Stomach (tissue), 4 donors: ENCODE measurements around the gene TRAF6.

ENCODE experiments used
- POLR2A ChIP-seq, 4 donors: fragments of 450-650 bp; IDR thresholded peaks; one replicate each; pipeline ENCODE4 v1.6.1; 2016; ENCODE audit warnings: antibody characterized with exemption in 4 of 4, control low read depth in 2 of 4, mild to moderate bottlenecking in 1 of 4, moderate library complexity in 1 of 4
- TF ChIP-seq, protein P1 (sequence below), 7 experiments: fragments of 450-650 bp in 4 of 7; fragments of 200-600 bp in 3 of 7; sonication (generic) in 3 of 7; IDR thresholded peaks; one replicate each; pipeline ENCODE4 v1.5.1; 2016 to 2019; ENCODE audit warnings: antibody characterized with exemption in 7 of 7, control low read depth in 2 of 7, mild to moderate bottlenecking in 1 of 7

DNA sequence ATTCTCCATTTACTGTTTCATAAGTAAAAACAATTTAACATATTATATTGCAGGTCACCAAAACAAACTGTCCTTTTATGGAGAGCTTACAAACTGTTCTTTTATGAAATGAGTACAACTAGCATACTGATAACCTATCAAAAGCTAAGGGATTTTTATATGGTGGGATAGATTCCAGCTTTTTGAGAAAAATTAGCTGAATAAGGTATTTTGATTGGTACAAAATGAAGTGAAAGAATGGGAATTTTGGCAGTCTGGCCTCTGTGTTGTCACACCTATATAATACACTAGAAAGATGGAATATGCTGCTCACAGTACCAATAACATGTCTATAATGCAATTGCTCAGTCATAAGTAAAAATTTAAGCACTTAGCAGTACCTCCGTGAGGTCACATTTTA lies 11.4 kb downstream of the TRAF6 start:
- TF ChIP-seq, protein P1, sequence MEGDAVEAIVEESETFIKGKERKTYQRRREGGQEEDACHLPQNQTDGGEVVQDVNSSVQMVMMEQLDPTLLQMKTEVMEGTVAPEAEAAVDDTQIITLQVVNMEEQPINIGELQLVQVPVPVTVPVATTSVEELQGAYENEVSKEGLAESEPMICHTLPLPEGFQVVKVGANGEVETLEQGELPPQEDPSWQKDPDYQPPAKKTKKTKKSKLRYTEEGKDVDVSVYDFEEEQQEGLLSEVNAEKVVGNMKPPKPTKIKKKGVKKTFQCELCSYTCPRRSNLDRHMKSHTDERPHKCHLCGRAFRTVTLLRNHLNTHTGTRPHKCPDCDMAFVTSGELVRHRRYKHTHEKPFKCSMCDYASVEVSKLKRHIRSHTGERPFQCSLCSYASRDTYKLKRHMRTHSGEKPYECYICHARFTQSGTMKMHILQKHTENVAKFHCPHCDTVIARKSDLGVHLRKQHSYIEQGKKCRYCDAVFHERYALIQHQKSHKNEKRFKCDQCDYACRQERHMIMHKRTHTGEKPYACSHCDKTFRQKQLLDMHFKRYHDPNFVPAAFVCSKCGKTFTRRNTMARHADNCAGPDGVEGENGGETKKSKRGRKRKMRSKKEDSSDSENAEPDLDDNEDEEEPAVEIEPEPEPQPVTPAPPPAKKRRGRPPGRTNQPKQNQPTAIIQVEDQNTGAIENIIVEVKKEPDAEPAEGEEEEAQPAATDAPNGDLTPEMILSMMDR (IDR thresholded peaks at IDR 0.05) = no peak
- TF ChIP-seq POLR2A (IDR thresholded peaks at IDR 0.05) = no peak
